Activated CD4-positive, alpha-beta T cell treated with anti-CD3 and anti-CD28 coated beads, Interleukin-2, amount 50 U/mL, for 48 hours (primary cell): ENCODE measurements around the gene IL13RA2.

Experiments used
- DNase-seq, 2 experiments: peaks; one replicate each; pipeline ENCODE4 v3.0.0-alpha.2; 2020

The IL13RA2 gene

DNA sequence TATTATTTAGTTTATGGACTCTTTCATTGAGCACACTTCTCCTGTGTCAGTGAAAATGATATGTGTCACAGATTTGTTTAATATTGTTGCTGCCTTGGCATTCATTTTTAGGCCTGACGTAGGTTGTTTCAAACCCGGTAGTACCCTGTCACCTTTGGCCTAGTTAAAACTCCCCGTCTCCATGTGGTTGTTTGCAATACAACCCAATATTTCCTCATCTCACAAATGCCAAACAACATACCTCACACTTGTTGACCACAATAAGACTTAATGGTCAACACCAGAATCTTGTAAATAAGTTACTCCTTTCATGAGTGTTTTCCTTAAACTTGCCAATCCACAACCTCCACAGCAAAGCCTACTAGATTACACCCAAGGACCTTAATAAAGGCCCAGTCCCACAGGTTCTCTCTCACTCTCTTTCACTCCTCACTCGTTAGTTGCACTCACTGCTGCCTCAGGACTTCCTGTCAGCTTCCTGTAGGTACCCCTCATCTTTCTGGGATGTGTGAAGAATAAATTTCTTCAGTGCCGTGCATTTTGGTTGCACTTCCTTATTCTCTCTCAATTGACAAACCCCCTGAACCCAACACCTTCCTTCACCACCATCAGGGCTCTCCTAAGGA is 31.3 kb downstream of the IL13RA2 start:
- no peak for DNase-seq

DNA sequence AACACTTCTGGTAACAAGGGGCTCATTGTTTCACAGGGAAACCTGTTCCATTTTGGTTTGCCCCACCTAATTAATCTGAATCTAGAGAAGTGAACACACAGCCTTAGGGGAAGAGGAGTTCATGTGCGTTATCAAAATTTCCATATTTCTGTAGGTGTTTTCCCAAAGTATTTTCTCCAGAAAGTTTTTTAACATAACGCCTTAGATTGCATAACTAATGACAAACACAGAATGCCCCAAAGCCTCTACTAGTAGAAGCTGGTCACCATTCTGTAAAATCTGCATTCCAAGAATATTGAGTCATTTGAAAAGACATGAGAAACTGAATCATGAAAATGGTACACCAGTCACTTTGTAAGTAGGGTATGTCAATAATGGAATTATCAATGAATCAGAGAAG is 41.1 kb downstream of the IL13RA2 start:
- DNase-seq: no peak

DNA sequence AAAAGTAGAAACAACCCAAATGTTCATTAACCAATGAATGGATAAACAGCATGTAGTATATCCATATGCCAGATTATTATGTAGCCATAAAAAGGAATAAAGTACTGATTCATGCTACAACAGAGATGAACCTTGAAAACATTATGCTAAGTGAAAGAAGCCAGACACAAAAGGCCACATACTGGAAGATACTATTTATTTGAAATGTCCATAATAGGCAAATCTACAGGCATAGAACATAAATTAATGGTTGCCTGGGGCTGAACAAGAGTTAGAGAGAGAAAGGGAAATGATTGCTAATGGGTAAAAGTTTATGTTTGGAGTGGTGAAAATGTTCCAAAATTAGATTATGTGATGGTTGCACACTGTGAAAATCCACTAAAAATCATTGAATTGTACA is 44.4 kb downstream of the IL13RA2 start:
- DNase-seq: no peak

DNA sequence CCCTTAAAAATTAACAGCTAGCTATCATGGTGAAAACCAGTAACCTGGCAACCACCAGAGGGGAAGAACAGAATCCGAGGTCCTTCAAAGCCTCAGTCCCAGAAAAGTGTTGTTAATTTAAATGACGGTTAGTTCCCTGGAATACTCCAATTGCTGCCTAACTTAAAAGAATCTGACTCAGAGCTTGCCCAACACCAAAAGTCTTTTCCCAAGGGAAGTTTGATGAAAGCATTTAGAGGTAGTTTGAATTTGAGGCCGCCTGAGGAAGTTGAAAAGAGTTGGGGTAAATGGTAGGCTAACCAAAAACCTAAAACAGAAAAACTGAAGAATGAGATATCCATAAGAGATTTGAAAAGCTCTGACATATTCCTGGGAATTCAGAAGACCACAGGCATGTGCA is 46.6 kb downstream of the IL13RA2 start:
- DNase-seq: no peak

DNA sequence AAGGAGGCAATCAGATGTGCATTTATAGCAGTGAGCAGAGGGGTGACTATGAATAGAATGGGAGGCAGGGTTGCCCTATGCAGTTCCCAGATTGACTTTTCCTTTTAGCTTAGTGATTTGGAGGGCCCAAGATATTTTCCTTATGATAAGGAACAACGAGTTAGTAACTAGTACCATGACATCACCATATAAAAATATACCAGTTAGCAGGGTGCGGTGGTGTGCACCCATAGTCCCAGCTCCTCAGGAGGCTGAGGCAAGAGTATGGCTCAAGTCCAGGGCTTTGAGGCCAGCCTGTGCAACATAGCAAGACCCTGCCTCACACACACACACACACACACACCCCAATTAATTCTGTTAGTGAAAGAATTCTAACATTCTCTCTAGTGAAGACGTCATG is 53.0 kb downstream of the IL13RA2 start:
- no peak for DNase-seq

DNA sequence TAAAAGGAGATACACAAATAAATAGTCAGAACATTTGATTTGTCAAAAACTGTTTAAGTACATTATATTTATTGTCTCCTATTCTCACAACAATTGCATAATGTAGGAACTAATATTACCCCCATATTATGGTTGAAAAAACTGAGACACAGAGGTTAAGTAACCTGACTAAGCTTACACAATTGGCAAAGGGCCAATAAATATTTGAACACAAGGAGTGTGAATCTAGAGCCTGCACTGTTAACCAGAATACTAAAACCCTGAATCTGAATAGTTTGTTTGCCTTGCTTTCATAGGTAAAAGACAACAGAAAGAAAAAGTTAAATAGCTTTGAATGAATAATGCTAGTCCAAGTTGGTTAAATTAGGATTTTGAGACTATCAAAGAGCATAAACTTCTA is 55.2 kb downstream of the IL13RA2 start:
- DNase-seq: no peak

DNA sequence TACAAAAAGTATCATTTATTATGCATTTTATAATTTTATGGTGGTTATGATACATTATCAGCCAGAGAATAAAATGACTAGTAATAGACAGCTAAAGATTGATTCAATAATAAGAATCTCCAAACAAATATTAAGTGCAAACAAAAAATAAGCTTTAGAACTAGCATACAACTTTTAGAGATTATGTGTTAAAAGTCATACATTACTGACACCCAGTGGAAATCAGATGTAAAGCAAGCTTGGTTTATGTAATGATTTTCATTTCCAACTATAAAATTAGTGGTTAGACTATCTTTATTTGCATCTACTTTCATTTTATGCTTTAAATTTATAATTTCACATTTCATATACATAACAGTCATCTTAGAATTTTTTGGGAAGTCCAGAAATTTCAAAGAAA is 57.7 kb downstream of the IL13RA2 start:
- no peak for DNase-seq
